Erythroblast (primary cell): ENCODE results near the gene OLFML2B.

Experiments
- GATA1 ChIP-seq: IDR thresholded peaks from 2 replicates; pipeline ENCODE4 v1.6.1; 2011; ENCODE audit warnings: low read depth, mild to moderate bottlenecking, control low read depth, low read length, moderate library complexity
- POLR2A ChIP-seq: IDR thresholded peaks from 2 replicates; pipeline ENCODE4 v1.6.1; 2011; ENCODE audit warnings: mild to moderate bottlenecking, low read length

DNA sequence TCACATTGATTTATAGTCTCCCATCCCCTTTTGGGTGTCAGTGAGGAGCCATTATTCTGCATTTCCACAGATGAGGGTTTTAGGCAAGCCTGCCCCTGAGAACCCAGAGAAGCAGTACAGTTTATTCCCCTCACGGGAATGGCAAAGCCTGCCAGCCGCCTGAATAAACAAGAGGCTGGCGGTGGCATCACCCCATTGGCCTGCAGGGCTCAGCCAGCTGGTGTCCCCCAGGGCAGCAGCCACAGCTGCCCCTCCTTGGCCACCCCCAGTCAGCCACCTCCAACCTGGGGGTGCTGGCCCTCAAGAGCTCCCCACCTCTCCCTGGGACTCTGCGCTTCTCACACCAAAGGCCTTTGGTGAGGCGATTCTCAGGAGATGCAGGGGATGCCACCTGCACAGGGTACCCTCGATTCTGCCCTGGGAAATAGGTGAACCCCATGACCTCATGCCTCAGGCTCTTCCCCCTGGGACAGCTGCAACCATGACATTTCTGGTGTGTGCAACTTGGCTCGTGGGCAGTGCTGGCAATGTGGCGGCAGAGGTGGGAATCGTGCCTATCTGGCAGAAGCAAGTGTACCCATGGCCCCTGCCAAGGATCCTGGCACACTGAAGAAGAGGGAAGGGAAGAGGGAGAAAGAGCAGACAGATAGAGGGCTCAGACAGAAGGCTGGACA, 14.0 kb downstream of the OLFML2B start:
- no peak for TF ChIP-seq POLR2A
- no peak for TF ChIP-seq GATA1
